PC-9 (cell line): ENCODE data around the gene GLDN.

Experiments used
- CTCF ChIP-seq: fragments of 200-600 bp; sonication (generic); conservative IDR thresholded peaks from 2 replicates; pipeline ENCODE4 v1.6.1; 2017; ENCODE audit warnings: mixed run types, antibody characterized with exemption, mild to moderate bottlenecking, moderate library complexity
- EZH2 ChIP-seq: fragments of 200-600 bp; sonication (generic); IDR thresholded peaks from 2 replicates; pipeline ENCODE4 v1.8.0; 2017; ENCODE audit warnings: antibody characterized with exemption, low read depth

DNA sequence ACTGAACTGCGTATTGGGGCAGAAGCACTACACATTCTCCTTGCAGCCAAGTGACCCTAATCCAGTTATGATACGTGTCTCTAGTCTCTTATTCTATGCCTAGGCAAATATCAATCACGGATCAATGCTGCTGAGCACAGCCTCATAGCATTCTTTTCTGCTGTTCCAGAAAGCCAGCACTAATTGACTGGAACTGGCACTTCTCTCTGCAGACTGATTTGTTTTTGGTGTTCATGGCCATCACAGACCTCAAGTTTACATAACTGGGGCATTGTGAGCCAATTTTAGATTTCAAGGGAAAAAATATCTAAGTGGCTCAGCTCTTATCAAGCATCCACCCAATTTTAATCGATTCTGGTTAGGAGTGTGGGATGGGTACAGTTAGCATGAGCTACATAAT lies 37.9 kb downstream of the GLDN start:
- no peak for TF ChIP-seq CTCF
- TF ChIP-seq EZH2: no peak
